GM21786 (cell line): Measurements from ENCODE around the gene SRP19.
"Not testable (repeated sequence)": the region's sequence is repeated elsewhere in the genome, so short reads cannot be mapped to it uniquely, and the experiment has no call there.

ENCODE experiments used
- ATAC-seq: cut with Tn5 transposase; IDR thresholded peaks from one replicate; pipeline ENCODE4 v1.9.1; 2021; ENCODE audit not compliant: unreplicated experiment

SRP19 gene

GRCh38 chr5:112860929-112861637, at the start of gene SRP19:
Gene SRP19 (plus strand): TSS chr5:112861287. CDS start chr5:112861377, 90 bp downstream.
- peak; percentile 99 for ATAC-seq

GRCh38 chr5:112812549-112812948, 48.5 kb upstream of the SRP19 start:
- no peak for ATAC-seq

GRCh38 chr5:112820246-112820645, 40.8 kb upstream of the SRP19 start:
- no peak for ATAC-seq

GRCh38 chr5:112822456-112822855, 38.6 kb upstream of the SRP19 start:
- ATAC-seq, result no peak

- ATAC-seq, result no peak
These were observed 37.9 kb upstream of the SRP19 start for GRCh38 chr5:112823181-112823580.

- no peak for ATAC-seq
These were observed 37.4 kb upstream of the SRP19 start for GRCh38 chr5:112823656-112824055.

GRCh38 chr5:112824197-112824596, 36.9 kb upstream of the SRP19 start:
- no peak for ATAC-seq

- no peak for ATAC-seq
These were observed 30.7 kb upstream of the SRP19 start for GRCh38 chr5:112830378-112830777.

GRCh38 chr5:112833971-112834370, 27.1 kb upstream of the SRP19 start:
- no peak for ATAC-seq

GRCh38 chr5:112844489-112844888, 16.6 kb upstream of the SRP19 start:
- ATAC-seq, result no peak

- no peak for ATAC-seq
These were observed 14.5 kb upstream of the SRP19 start for GRCh38 chr5:112846556-112846955.

GRCh38 chr5:112847306-112847705, 13.8 kb upstream of the SRP19 start:
- no peak for ATAC-seq

GRCh38 chr5:112848116-112848811, 12.8 kb upstream of the SRP19 start:
- peak; percentile 99 for ATAC-seq

GRCh38 chr5:112849912-112850311, 11.2 kb upstream of the SRP19 start:
- no peak for ATAC-seq

GRCh38 chr5:112854651-112855050, 6.4 kb upstream of the SRP19 start:
- ATAC-seq, result no peak

GRCh38 chr5:112857866-112858265, 3.2 kb upstream of the SRP19 start:
- no peak for ATAC-seq

GRCh38 chr5:112860571-112860928, 537 bp upstream of the SRP19 start:
- ATAC-seq, result not testable (repeated sequence)

GRCh38 chr5:112861638-112861985, 525 bp downstream of the SRP19 start:
- ATAC-seq, result no peak

- ATAC-seq, result no peak
These were observed 998 bp downstream of the SRP19 start for GRCh38 chr5:112862085-112862484.

GRCh38 chr5:112863549-112863948, 2.5 kb downstream of the SRP19 start:
- ATAC-seq, result no peak

GRCh38 chr5:112865128-112865527, 4.0 kb downstream of the SRP19 start:
- ATAC-seq, result no peak

GRCh38 chr5:112866739-112867138, 5.7 kb downstream of the SRP19 start:
- no peak for ATAC-seq

GRCh38 chr5:112867411-112867810, 6.3 kb downstream of the SRP19 start:
- no peak for ATAC-seq
